Left ventricle myocardium inferior (tissue), 1 donor: ENCODE measurements around the gene TAS2R50. TPM values are rescaled to one million over a fixed set of nuclear protein-coding genes. Genes with fewer than 3 reads are reported as not detected.

Experiments
- DNase-seq: peaks from one replicate; pipeline ENCODE4 v3.0.0-alpha.2; 2020
- H3K27ac ChIP-seq: fragments of 200-600 bp; replicated peaks from 2 replicates; pipeline ENCODE4 v1.8.0; 2021
- H3K27me3 ChIP-seq: fragments of 200-600 bp; 2 replicates; pipeline ENCODE4 v1.8.0; 2021; ENCODE audit warnings: low read depth
- H3K36me3 ChIP-seq: fragments of 200-600 bp; 2 replicates; pipeline ENCODE4 v1.8.0; 2021
- H3K4me1 ChIP-seq: fragments of 200-600 bp; 2 replicates; pipeline ENCODE4 v1.8.0; 2021
- H3K4me3 ChIP-seq: fragments of 200-600 bp; 2 replicates; pipeline ENCODE4 v1.8.0; 2021; ENCODE audit warnings: mild to moderate bottlenecking, moderate library complexity
- H3K9me3 ChIP-seq: fragments of 200-600 bp; replicated peaks from 2 replicates; pipeline ENCODE4 v1.8.0; 2021
- intact Hi-C: fragments of 100-400 bp; cut with micrococcal nuclease; formaldehyde crosslinking; loops from one replicate; pipeline ENCODE4 v1.11.0; 2022
- total RNA-seq: library from RNA; stranded (reverse); fragmentation: NEBNext Ultra II Directional; extraction: Animal tissue kit (Norgen Biotek cat#: 25700); gene quantifications from one replicate; pipeline ENCODE4 v1.2.1, GENCODE V29; 2021
- TF ChIP-seq, protein P1 (sequence below): fragments of 200-600 bp; IDR thresholded peaks from 2 replicates; pipeline ENCODE4 v1.8.0; 2021; ENCODE audit warnings: antibody characterized with exemption, mild to moderate bottlenecking, borderline replicate concordance
- donor health status: DM: no; HTN: yes; CAD: no; lungs with severe emphysema.

The TAS2R50 gene
- total RNA-seq, 1 donor from 2014 or later = 0.47 TPM

DNA sequence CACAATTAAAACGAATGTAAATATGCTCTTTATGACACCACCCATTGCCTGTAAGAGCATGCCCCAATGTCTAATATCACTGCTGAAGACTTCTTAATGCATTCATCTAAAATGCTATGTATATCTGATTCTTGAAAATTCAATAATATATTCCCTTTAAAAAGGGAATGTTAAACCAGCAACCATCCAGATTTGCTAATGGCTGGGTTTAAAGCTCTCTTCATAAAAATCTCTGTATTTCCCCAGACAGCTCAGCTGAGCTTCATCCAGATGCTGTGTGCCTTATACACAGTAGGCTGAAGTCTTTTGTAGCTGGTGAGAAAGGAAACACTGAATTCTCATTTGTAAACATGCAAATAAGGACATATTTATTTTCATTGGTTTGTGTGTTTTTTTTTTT, 47.5 kb downstream of the TAS2R50 start, which contains the start of gene TAS2R14:
Gene TAS2R14 (minus strand): TSS at position 101 of the 400 bp plus-strand sequence. CDS start 56 bp downstream, at position 45.
- H3K27me3 ChIP-seq = no peaks in the 10 kb centered on the region

DNA sequence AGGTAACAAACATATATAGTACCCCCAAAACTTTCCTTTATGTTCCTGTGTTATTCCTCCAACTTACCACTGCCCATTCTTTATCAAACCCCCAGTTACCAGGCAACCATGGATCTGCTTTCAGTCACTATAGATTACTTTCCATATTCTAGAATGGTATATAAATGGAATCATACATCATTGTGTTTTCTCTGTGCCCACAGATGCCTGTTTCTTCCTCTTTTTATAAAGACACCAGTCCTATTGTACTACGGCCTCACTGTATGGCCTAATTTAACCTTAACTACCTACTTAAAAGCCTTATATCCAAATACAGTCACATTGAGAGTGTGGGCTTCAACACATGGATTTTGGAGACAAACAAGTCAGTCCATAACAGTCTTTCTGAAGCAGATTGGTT, 50.2 kb downstream of the TAS2R50 start:
- DNase-seq = no peak
- H3K27ac ChIP-seq = no peak overlapping the region
- intact Hi-C loops = no loop called here
- no peaks in the 10 kb centered on the region for H3K36me3 ChIP-seq
- no peaks in the 10 kb centered on the region for H3K9me3 ChIP-seq
- no peak overlapping the region for H3K4me3 ChIP-seq
- no peaks in the 10 kb centered on the region for H3K4me1 ChIP-seq
- H3K27me3 ChIP-seq = no peaks in the 10 kb centered on the region
- TF ChIP-seq, protein P1, sequence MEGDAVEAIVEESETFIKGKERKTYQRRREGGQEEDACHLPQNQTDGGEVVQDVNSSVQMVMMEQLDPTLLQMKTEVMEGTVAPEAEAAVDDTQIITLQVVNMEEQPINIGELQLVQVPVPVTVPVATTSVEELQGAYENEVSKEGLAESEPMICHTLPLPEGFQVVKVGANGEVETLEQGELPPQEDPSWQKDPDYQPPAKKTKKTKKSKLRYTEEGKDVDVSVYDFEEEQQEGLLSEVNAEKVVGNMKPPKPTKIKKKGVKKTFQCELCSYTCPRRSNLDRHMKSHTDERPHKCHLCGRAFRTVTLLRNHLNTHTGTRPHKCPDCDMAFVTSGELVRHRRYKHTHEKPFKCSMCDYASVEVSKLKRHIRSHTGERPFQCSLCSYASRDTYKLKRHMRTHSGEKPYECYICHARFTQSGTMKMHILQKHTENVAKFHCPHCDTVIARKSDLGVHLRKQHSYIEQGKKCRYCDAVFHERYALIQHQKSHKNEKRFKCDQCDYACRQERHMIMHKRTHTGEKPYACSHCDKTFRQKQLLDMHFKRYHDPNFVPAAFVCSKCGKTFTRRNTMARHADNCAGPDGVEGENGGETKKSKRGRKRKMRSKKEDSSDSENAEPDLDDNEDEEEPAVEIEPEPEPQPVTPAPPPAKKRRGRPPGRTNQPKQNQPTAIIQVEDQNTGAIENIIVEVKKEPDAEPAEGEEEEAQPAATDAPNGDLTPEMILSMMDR = no peak

More for the DNA sequence above, 47.5 kb downstream of the TAS2R50 start, which contains the start of gene TAS2R14:
- Histone ChIP-seq H3K4me1 (no peaks in the 10 kb centered on the region), H3K27ac (no peak within 1 kb of the TSS), H3K36me3 (no peaks in the 10 kb centered on the region), H3K4me3 (no peak within 1 kb of the TSS), H3K9me3 (peaks cover 5% of the 10 kb centered on the region)
- DNase-seq = no peak
- intact Hi-C loops = no loop called here
- TF ChIP-seq, protein P1 = no peak

Other genes with a start within 250 kb of the TAS2R50 start
- gene TAS2R7, start 184.3 kb downstream of the TAS2R50 start, total RNA-seq = not detected
- not detected for gene TAS2R8, start 179.6 kb downstream of the TAS2R50 start, total RNA-seq
- gene TAS2R9, start 176.7 kb downstream of the TAS2R50 start, total RNA-seq = not detected
- gene TAS2R10, start 160.6 kb downstream of the TAS2R50 start, total RNA-seq = not detected
- gene PRR4, start 137.4 kb downstream of the TAS2R50 start, total RNA-seq = 1.2 TPM
- gene PRH1, start 102.7 kb downstream of the TAS2R50 start, total RNA-seq = 5.6 TPM
- gene TAS2R13, start 77.3 kb downstream of the TAS2R50 start, total RNA-seq = 0.41 TPM
- not detected for gene PRH2, start 57.7 kb downstream of the TAS2R50 start, total RNA-seq
- gene TAS2R14, start 47.6 kb downstream of the TAS2R50 start, total RNA-seq = 0.58 TPM
- 0.44 TPM for gene TAS2R20, start 11.4 kb upstream of the TAS2R50 start, total RNA-seq
- 0.38 TPM for gene TAS2R19, start 35.7 kb upstream of the TAS2R50 start, total RNA-seq
- 0.88 TPM for gene TAS2R31, start 44.5 kb upstream of the TAS2R50 start, total RNA-seq
- gene TAS2R46, start 75.4 kb upstream of the TAS2R50 start, total RNA-seq = 0.30 TPM
- gene TAS2R43, start 105.4 kb upstream of the TAS2R50 start, total RNA-seq = not detected
- gene TAS2R30, start 147.7 kb upstream of the TAS2R50 start, total RNA-seq = 0.44 TPM
- gene SMIM10L1, start 184.3 kb upstream of the TAS2R50 start, total RNA-seq = 17.2 TPM
- not detected for gene TAS2R42, start 200.0 kb upstream of the TAS2R50 start, total RNA-seq